Endometrium (tissue), 2 donors: ENCODE measurements around the gene CELSR3.
A peak's percentile ranks its signal among the peaks of the same experiment; 100 is the strongest.

Experiments
- FAIRE-seq: peaks from 2 replicates; lab custom pipeline; 2012; peaks lifted over from hg19 to GRCh38; lab: Jason Lieb, UNC
- donor health status: control.
- donor health status: control.

The CELSR3 gene

DNA sequence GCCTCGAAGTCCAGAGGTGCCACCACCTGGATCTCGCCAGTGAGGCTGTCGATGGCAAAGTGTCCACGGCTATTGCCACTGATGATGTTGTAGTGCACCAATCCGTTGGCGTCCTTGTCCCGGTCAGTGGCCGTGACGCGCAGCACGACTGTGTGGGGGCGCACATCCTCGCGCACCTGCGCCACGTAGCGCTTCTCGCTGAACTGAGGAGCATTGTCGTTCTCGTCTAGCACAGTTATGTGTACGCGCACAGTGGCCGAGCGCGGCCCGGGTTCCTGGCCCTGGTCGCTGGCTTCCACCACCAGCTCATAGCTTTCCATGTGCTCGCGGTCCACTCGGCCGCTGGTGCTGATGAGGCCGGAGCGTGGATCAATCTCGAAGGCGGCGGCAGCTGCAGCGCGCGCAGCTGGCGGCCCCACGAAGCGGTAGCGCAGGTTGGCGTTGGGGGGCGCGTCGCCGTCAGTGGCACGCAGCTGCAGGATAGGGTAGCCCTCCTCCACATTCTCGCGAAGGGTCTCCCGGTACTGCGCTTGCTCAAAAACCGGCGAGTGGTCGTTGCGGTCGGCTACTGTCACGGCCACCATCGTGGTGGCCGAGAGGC is 1.8 kb downstream of the CELSR3 start:
- no peak for FAIRE-seq

GRCh38 chr3:48656841-48657281 is 5.8 kb downstream of the CELSR3 start:
- no peak for FAIRE-seq

DNA sequence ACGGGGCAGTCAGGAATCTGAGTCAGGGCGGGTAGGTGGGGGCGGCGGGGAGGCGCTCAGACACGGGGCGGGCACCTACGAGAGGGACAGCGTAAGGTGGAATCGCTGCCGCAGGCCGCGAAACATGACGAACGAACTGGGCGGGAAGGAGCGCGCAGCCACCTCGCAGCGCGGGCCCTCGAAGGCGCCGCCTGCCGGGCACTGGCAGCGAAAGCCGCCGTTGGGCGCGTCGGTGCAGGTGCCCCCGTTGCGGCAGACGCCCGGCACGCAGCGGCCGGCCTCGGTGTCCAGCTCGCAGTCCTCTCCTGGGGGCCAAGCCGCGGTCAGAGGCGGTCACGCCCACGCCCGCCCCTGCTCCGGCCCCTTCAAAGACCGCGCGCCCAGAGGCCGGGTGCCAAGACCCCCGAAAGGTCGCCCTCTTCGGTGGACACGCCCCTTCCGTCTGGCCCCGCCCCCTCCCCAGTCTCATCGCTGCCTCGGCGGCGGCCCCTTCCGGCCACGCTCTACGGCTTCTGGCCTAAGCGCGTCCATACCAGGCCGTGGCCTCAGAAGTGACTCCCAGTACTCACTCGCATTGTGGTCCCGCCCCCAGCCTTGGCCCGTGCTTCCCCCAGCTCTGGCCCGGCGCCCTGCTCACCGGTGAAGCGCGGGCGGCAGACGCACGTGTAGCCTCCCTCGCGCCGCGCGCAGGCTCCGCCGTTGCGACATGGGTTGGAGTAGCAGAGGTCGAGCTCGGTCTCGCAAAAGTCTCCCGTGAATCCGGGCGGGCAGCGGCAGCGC is 6.4 kb downstream of the CELSR3 start:
- no peak for FAIRE-seq

DNA sequence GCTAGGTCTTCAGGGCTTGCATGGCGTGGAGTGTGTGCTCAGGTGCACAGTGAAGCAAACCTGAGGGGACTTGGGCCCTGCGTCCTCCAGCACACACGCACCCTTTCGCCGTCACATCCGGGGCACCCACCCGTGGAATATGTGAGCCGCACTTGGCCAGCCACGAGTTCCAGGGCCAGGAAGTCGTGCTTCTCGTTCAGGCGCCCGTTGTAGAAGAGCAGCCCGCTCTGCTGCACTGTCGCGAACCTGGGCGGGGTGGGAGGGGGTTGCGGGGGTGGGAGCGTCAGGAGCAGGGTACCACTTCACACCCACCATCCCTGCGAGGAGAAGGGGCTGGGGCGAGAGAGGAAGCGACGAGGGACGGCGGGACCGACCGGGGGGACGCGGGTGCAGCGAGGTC is 7.1 kb downstream of the CELSR3 start:
- FAIRE-seq: no peak

DNA sequence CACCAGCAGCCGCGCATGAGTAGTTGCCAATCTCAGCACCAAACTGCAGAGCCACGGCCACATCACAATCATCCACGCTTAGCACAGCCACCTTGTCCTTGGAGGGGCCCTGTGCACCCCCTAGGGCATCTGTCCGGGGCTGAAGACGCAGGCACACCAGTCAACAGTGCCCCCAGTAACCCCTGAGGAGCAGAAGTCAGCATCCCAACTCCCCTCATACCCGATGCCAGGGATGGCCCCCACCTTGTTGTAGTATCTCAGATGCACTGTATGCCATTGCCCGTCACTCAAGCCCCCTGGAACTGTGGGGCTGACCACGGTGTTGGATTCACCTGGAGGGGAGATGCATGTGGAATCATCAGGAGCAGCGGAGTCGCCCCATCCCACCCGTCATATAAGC is 7.6 kb downstream of the CELSR3 start:
- no peak for FAIRE-seq

DNA sequence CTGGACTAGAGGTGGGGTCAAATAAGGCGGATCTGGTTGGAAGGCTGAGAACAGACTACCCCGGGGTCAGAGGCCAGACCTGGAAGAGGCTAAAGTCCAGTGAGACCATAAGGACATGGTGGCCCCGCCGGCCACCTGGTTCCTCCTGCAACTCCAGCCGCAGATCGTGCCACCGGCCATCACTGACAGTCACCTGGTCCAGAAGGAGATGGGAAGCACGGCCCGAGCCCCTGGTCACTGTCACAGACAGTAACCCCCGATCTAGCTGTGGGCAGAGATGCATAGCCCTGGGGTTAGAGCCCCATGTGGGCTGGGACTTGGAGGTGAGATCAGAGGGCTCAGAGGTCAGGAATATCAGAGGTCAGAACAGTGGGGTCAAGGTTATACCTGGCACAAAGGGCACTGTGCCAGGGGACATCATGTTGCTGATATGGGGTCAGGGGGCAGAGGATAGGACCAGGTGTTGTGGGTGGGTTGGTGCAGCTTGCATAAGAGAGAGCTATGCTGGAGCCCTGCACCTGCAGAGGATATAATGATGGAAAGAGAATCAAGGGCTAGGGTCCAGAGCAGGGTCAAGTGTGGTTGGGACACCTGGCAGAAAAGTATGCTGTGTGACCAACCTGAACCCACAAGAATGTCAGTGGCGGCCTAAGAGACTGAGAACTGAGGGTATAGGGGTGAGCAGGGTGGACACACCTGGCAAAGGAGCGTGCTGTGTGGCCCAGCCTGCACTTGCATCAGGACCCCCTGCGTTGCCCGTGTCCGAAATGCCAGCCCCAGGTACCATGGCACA is 9.6 kb downstream of the CELSR3 start:
- FAIRE-seq: no peak

DNA sequence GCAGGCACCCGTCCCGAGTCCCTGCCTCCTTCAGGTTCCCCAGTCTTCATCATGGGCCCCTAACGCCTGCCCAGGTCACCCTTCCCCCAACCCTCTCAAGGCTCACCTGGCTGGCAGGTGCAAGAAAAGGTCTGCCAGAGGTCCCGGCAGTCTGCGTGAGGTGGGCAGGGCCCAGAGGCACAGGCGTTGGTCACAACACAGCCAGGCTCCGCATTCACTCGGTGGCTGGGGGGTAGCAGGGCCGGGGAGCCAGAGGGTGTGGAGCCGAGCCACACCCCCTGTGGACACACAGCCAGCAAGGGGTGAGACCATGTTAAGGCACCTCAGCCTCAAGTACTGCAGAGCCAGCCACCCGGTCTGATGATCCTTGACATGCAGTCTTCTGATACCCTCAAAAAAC is 10.9 kb downstream of the CELSR3 start:
- FAIRE-seq: no peak

DNA sequence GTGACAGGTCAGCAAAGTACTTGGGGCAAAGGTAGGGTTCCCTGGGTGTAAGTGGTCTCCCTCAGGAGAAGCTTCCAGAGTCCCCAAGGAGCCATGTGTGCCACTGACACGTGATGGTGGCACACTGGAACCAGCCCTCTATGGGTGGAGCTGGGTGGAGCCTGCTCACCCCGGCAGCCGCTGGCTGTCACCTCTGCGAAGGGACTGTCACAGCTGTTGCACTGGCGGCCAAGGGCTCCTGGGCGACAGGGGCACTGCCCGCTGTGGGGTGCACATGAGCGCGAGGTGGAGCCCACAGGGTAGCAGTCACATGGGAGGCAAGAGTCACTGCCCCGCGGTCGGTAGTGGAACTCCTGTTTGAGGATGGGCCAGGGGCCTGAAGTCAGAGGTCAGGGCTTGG is 12.0 kb downstream of the CELSR3 start:
- FAIRE-seq: no peak

- FAIRE-seq: no peak
These were observed 14.4 kb downstream of the CELSR3 start for GRCh38 chr3:48648188-48648850.

DNA sequence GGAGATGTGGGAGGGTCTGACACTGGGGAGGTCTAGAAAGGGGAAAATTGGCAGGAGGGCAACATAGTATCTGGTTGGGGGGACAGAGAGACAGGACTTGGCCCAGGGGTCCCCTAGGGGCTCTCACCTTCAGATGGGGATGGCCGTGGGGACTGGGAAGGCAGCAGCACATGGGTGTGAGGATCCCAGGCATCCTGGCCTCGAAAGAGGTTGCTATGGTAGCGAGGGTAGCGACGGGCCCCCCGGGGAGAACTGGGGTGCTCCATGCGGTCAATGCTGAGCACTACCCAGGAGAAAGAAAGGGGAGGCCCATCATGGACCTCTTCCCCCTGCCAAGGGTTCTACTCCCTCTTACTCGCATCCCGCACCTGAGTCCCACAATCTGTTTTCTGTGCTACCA is 15.0 kb downstream of the CELSR3 start:
- no peak for FAIRE-seq

GRCh38 chr3:48644898-48645760 is 17.6 kb downstream of the CELSR3 start:
- no peak for FAIRE-seq

GRCh38 chr3:48642605-48643004 is 20.1 kb downstream of the CELSR3 start:
- no peak for FAIRE-seq

GRCh38 chr3:48641396-48641795 is 21.3 kb downstream of the CELSR3 start:
- FAIRE-seq: no peak

- no peak for FAIRE-seq
These were observed 22.6 kb downstream of the CELSR3 start for GRCh38 chr3:48639944-48640606.

DNA sequence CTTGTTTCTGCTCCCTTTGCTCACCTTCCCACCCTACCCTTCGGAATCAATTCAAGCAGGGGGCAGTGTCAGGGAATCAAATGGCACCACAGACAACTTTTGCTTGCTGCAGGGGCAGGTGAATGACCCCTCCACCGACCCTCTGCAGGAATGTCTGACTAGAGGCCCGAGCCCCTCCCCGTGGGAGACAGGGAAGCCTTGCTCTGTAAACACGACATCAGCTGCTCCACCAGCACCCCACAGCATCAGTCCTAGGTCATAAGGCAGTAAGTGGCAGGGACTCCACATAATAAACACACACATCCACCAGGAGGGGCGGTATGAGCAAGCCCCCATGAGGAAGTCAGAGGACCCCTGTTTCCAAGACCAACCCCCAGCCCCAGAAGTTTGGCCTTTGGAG is 25.4 kb downstream of the CELSR3 start:
- no peak for FAIRE-seq

- FAIRE-seq: no peak
These were observed 26.5 kb downstream of the CELSR3 start for GRCh38 chr3:48636149-48636655.

DNA sequence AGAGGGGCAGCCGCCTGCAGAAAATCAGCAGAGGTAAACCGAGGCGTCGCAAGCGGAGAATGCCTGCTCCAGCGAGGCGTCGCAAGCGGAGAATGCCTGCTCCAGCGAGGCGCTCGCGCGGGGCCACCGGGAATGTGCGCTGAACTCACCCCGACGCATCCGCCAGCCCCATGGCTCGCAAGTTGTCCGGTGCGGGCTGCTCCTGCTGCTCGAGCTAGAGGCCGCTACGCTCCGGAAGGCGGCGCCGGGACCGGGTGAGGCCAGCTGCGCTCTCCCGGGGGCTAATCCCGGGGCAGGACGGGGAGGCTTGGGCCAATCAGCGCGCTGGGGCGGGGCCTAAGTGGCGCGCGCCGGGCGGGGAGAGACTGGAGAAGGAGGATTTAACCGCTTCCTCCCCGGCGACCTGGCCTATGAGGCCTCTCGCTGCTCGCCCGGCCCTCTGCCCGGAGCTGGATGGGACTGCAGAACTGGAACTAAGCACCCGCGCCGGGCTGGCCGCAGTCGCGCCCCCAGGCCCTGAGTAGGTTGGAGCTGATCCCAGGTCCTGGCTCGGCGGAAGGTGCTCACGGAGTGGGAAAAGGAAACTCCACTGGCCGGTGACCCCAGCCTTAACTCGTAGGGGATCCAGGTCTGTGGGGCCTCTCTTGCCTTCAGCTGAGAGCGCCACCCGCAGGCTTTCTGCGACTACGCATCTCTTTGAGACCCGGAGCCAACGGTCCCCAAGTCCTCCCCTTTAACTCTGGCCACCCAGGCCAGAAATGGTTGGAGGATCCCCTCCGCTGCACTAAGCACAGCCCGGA is 27.3 kb downstream of the CELSR3 start, which contains the start of gene SLC26A6:
SLC26A6 (minus strand) TSS at position 240 of the 800 bp plus-strand sequence; CDS start at position 172, 68 bp downstream.
- FAIRE-seq: peak; percentile 83

DNA sequence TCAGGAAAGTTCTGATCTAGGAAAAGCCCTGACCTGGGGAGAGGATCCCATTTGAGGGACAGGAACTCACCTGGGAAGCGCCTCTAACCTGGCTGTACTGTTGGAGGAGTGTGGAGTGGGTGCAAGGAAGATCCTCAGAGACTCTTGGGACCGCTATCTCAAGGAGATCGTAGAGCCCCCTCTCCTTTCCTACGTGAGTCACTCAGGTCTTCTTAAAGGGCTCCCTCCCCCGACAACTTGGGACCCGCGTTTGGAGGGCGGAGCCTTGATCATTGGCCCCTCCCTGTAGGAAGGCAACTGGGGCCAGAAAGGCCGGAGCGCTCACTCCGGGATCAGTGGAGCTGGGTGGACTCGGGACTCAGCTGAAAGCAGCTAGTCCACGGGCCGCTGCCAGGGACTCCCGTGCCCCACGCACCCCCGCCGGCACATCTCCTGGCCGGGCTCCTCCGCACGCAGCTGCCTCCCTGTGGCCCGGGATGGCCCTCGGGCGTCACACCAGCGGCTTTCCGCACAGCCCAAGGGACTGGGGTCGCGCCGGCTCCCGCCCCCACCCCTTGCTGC is 27.9 kb downstream of the CELSR3 start:
- no peak for FAIRE-seq

GRCh38 chr3:48633743-48634142 is 28.9 kb downstream of the CELSR3 start:
- no peak for FAIRE-seq
